ENCODE data around the gene CDH23.

DNA sequence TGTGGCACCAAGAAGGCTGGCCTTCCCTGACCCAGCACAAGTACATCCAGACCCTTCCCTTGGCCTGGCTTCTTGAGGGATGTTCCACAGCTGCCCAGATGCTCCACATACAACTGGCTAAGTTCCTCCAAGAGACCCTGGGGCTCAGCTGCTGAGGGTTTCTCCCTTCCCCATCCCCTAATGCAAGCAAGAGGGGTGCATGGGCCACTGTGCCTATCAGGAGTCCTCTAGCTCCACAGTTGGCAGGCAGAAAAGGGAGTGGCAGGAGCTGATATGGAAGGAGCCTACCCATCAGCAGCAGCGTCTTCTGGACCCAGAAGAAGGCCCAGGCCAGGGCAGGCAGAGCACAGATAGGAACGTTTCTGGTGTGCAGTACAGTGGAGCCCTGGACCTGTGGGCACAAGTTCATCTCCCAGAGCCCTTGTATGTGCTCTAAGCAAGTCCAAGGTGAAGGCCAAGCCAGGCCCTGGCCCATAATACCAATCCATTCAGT, 350.4 kb downstream of the CDH23 start:
- no peak for TF ChIP-seq POLR2A (IDR thresholded peaks at IDR 0.05)
- TF ChIP-seq, protein P1, sequence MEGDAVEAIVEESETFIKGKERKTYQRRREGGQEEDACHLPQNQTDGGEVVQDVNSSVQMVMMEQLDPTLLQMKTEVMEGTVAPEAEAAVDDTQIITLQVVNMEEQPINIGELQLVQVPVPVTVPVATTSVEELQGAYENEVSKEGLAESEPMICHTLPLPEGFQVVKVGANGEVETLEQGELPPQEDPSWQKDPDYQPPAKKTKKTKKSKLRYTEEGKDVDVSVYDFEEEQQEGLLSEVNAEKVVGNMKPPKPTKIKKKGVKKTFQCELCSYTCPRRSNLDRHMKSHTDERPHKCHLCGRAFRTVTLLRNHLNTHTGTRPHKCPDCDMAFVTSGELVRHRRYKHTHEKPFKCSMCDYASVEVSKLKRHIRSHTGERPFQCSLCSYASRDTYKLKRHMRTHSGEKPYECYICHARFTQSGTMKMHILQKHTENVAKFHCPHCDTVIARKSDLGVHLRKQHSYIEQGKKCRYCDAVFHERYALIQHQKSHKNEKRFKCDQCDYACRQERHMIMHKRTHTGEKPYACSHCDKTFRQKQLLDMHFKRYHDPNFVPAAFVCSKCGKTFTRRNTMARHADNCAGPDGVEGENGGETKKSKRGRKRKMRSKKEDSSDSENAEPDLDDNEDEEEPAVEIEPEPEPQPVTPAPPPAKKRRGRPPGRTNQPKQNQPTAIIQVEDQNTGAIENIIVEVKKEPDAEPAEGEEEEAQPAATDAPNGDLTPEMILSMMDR (IDR thresholded peaks at IDR 0.05) = no peak
